Activated naive CD4-positive, alpha-beta T cell treated with anti-CD3 and anti-CD28 coated beads, Interleukin-2, amount 10 ng/mL, durations not matched to agents 7 days and 5 days (primary cell): ENCODE data around the gene HMMR.
"Not testable (repeated sequence)": the region's sequence is repeated elsewhere in the genome, so short reads cannot be mapped to it uniquely, and the experiment has no call there.

Experiments
- CTCF ChIA-PET: fragments of 350-600 bp; sonication (Branson Sonifier 250); formaldehyde crosslinking; loops from one replicate; lab custom pipeline; 2021; ENCODE audit warnings: antibody characterized with exemption; lab: Charles Lee
- DNase-seq: peaks from one replicate; pipeline ENCODE4 v3.0.0-alpha.2; 2020
- H3K27ac Mint-ChIP-seq: one replicate; pipeline ENCODE4 v1.8.0; 2021; ENCODE audit warnings: mild to moderate bottlenecking, moderate library complexity, mixed read lengths
- H3K27me3 Mint-ChIP-seq: one replicate; pipeline ENCODE4 v1.8.0; 2021; ENCODE audit warnings: mild to moderate bottlenecking, mixed read lengths
- H3K36me3 Mint-ChIP-seq: one replicate; pipeline ENCODE4 v1.8.0; 2021; ENCODE audit warnings: mixed read lengths
- H3K4me1 Mint-ChIP-seq: one replicate; pipeline ENCODE4 v1.8.0; 2021; ENCODE audit warnings: mixed read lengths
- H3K4me3 Mint-ChIP-seq: one replicate; pipeline ENCODE4 v1.8.0; 2021; ENCODE audit warnings: mild to moderate bottlenecking, moderate library complexity, mixed read lengths
- H3K9me3 Mint-ChIP-seq: one replicate; pipeline ENCODE4 v1.8.0; 2021; ENCODE audit warnings: mixed read lengths

The HMMR gene

GRCh38 chr5:163460562-163461171 is at the start of gene HMMR:
HMMR (plus strand) TSS chr5:163460632; CDS start chr5:163460693, 61 bp downstream.
- Mint-ChIP-seq H3K4me1 (peaks cover 52% of the 10 kb centered on the region), H3K27ac (peak within 1 kb of the TSS; percentile 100), H3K4me3 (peak within 1 kb of the TSS; percentile 93), H3K9me3 (no peaks in the 10 kb centered on the region), H3K36me3 (peaks cover 41% of the 10 kb centered on the region), H3K27me3 (peaks cover 6% of the 10 kb centered on the region)
- CTCF ChIA-PET = interaction anchor here (0.9 to 2.0 kb wide), 6 partner anchors 12 to 52 kb away, joined by 3 to 6 read pairs (median 4); partner anchors contain the start of gene MAT2B
- DNase-seq = no peak

GRCh38 chr5:163415673-163416072 is 44.8 kb upstream of the HMMR start:
- DNase-seq, CTCF ChIA-PET, H3K4me3 Mint-ChIP-seq, H3K4me1 Mint-ChIP-seq, H3K9me3 Mint-ChIP-seq, H3K27ac Mint-ChIP-seq, H3K36me3 Mint-ChIP-seq: not testable (repeated sequence)
- H3K27me3 Mint-ChIP-seq = peaks cover 45% of the 10 kb centered on the region

GRCh38 chr5:163424836-163425235 is 35.6 kb upstream of the HMMR start:
- Mint-ChIP-seq H3K36me3 (no peaks in the 10 kb centered on the region), H3K27me3 (peaks cover 8% of the 10 kb centered on the region), H3K27ac (no peak overlapping the region), H3K4me3 (no peak overlapping the region), H3K4me1 (peaks cover 5% of the 10 kb centered on the region), H3K9me3 (no peaks in the 10 kb centered on the region)
- DNase-seq = no peak
- CTCF ChIA-PET = interaction anchor here (0.8 to 1.0 kb wide), 2 partner anchors 16 to 78 kb away, joined by 3 read pairs; no protein-coding TSS in a partner anchor

- H3K9me3 Mint-ChIP-seq, H3K4me3 Mint-ChIP-seq, DNase-seq, H3K27me3 Mint-ChIP-seq, H3K27ac Mint-ChIP-seq, H3K4me1 Mint-ChIP-seq, H3K36me3 Mint-ChIP-seq, CTCF ChIA-PET: not testable (repeated sequence)
These were observed 34.3 kb upstream of the HMMR start for GRCh38 chr5:163426128-163426527.

- peaks cover 12% of the 10 kb centered on the region for H3K4me1 Mint-ChIP-seq
- no peak overlapping the region for H3K4me3 Mint-ChIP-seq
- no peaks in the 10 kb centered on the region for H3K36me3 Mint-ChIP-seq
- H3K9me3 Mint-ChIP-seq = no peaks in the 10 kb centered on the region
- CTCF ChIA-PET = no interaction called here
- H3K27me3 Mint-ChIP-seq = peaks cover 23% of the 10 kb centered on the region
- H3K27ac Mint-ChIP-seq = no peak overlapping the region
- no peak for DNase-seq
These were observed 27.9 kb upstream of the HMMR start for GRCh38 chr5:163432544-163432943.

GRCh38 chr5:163433271-163433670 is 27.2 kb upstream of the HMMR start:
- CTCF ChIA-PET = no interaction called here
- DNase-seq = no peak
- no peak overlapping the region for H3K4me3 Mint-ChIP-seq
- H3K27ac Mint-ChIP-seq = no peak overlapping the region
- H3K9me3 Mint-ChIP-seq = no peaks in the 10 kb centered on the region
- no peaks in the 10 kb centered on the region for H3K36me3 Mint-ChIP-seq
- peaks cover 16% of the 10 kb centered on the region for H3K4me1 Mint-ChIP-seq
- peaks cover 23% of the 10 kb centered on the region for H3K27me3 Mint-ChIP-seq

- DNase-seq = no peak
- Mint-ChIP-seq H3K36me3 (peaks cover 6% of the 10 kb centered on the region), H3K27me3 (peaks cover 23% of the 10 kb centered on the region), H3K4me3 (no peak overlapping the region), H3K27ac (no peak overlapping the region), H3K4me1 (peaks cover 26% of the 10 kb centered on the region), H3K9me3 (no peaks in the 10 kb centered on the region)
- CTCF ChIA-PET = no interaction called here
These were observed 26.0 kb upstream of the HMMR start for GRCh38 chr5:163434401-163434866.

- Mint-ChIP-seq H3K4me1 (peaks cover 43% of the 10 kb centered on the region), H3K4me3 (peak overlapping the region; percentile 91), H3K9me3 (no peaks in the 10 kb centered on the region), H3K27ac (peak overlapping the region; percentile 91), H3K27me3 (peaks cover 23% of the 10 kb centered on the region), H3K36me3 (peaks cover 21% of the 10 kb centered on the region)
- CTCF ChIA-PET = no interaction called here
- DNase-seq = no peak
These were observed 23.9 kb upstream of the HMMR start for GRCh38 chr5:163436515-163436914.

- Mint-ChIP-seq H3K27me3 (peaks cover 20% of the 10 kb centered on the region), H3K4me3 (peak overlapping the region; percentile 91), H3K36me3 (peaks cover 22% of the 10 kb centered on the region), H3K27ac (peak overlapping the region; percentile 91), H3K4me1 (peaks cover 43% of the 10 kb centered on the region), H3K9me3 (no peaks in the 10 kb centered on the region)
- CTCF ChIA-PET = no interaction called here
- no peak for DNase-seq
These were observed 23.5 kb upstream of the HMMR start for GRCh38 chr5:163437011-163437308.

- DNase-seq = peak; percentile 94
- Mint-ChIP-seq H3K4me1 (peaks cover 48% of the 10 kb centered on the region), H3K27ac (peak within 1 kb of the TSS; percentile 91), H3K9me3 (no peaks in the 10 kb centered on the region), H3K36me3 (peaks cover 27% of the 10 kb centered on the region), H3K27me3 (peaks cover 14% of the 10 kb centered on the region), H3K4me3 (peak within 1 kb of the TSS; percentile 91)
- CTCF ChIA-PET = interaction anchor here (0.7 to 1.8 kb wide), 2 partner anchors 29 to 66 kb away, joined by 3 to 7 read pairs; no protein-coding TSS in a partner anchor
These were observed 22.9 kb upstream of the HMMR start, which contains the start of gene CCNG1 for GRCh38 chr5:163437309-163438182. CCNG1 (plus strand) TSS chr5:163437595; CDS start chr5:163439257, 1,662 bp downstream.

- no peak for DNase-seq
- Mint-ChIP-seq H3K4me3 (peak overlapping the region; percentile 91), H3K27me3 (peaks cover 5% of the 10 kb centered on the region), H3K4me1 (peaks cover 48% of the 10 kb centered on the region), H3K27ac (peak overlapping the region; percentile 45), H3K9me3 (no peaks in the 10 kb centered on the region), H3K36me3 (peaks cover 30% of the 10 kb centered on the region)
- CTCF ChIA-PET = interaction anchor here (1.1 to 1.8 kb wide), 2 partner anchors 21 to 31 kb away, joined by 3 to 7 read pairs; partner anchors contain the start of genes HMMR and NUDCD2
These were observed 21.4 kb upstream of the HMMR start for GRCh38 chr5:163439092-163439425.

GRCh38 chr5:163440954-163441353 is 19.5 kb upstream of the HMMR start:
- no peak for DNase-seq
- no peak overlapping the region for H3K4me3 Mint-ChIP-seq
- no peak overlapping the region for H3K27ac Mint-ChIP-seq
- H3K9me3 Mint-ChIP-seq = no peaks in the 10 kb centered on the region
- H3K27me3 Mint-ChIP-seq = no peaks in the 10 kb centered on the region
- H3K36me3 Mint-ChIP-seq = peaks cover 39% of the 10 kb centered on the region
- CTCF ChIA-PET = interaction anchor here (0.7 to 1.4 kb wide), 2 partner anchors 32 to 75 kb away, joined by 3 to 4 read pairs; no protein-coding TSS in a partner anchor
- H3K4me1 Mint-ChIP-seq = peaks cover 52% of the 10 kb centered on the region

GRCh38 chr5:163444526-163444925 is 15.9 kb upstream of the HMMR start:
- peaks cover 26% of the 10 kb centered on the region for H3K4me1 Mint-ChIP-seq
- DNase-seq = no peak
- CTCF ChIA-PET = no interaction called here
- no peaks in the 10 kb centered on the region for H3K9me3 Mint-ChIP-seq
- peaks cover 62% of the 10 kb centered on the region for H3K36me3 Mint-ChIP-seq
- H3K27me3 Mint-ChIP-seq = no peaks in the 10 kb centered on the region
- H3K4me3 Mint-ChIP-seq = no peak overlapping the region
- H3K27ac Mint-ChIP-seq = no peak overlapping the region

- no peak for DNase-seq
- no peak overlapping the region for H3K27ac Mint-ChIP-seq
- H3K4me1 Mint-ChIP-seq = peaks cover 19% of the 10 kb centered on the region
- CTCF ChIA-PET = no interaction called here
- H3K36me3 Mint-ChIP-seq = peaks cover 60% of the 10 kb centered on the region
- H3K27me3 Mint-ChIP-seq = no peaks in the 10 kb centered on the region
- H3K4me3 Mint-ChIP-seq = no peak overlapping the region
- H3K9me3 Mint-ChIP-seq = no peaks in the 10 kb centered on the region
These were observed 15.1 kb upstream of the HMMR start for GRCh38 chr5:163445345-163445744.
